HepG2 (cell line): ENCODE data around the gene IL31. TPM values are rescaled to one million over a fixed set of nuclear protein-coding genes. Genes with fewer than 3 reads are reported as not detected.

Experiments used
- ATAC-seq: fragments of 200-7000 bp; cut with Tn5 transposase; 3 replicates; pipeline ENCODE4 v1.9.1; 2020; ENCODE audit warnings: mild to moderate bottlenecking, moderate library complexity
- BruUV-seq: library from RNA; stranded (reverse); fragments of 400-500 nt; replicated peaks from 2 replicates; lab custom pipeline; 2021; lab: Mats Ljungman, UMichigan
- CTCF ChIA-PET: fragments of 300-600 bp; formaldehyde crosslinking; extraction: SDS; loops from one replicate; lab custom pipeline; 2021; ENCODE audit warnings: low total read pairs, inconsistent platforms, low intra/inter-chr PET ratio; lab: Yijun Ruan, JAX
- POLR2A ChIA-PET: fragments of 350-600 bp; sonication (Branson Sonifier 250); formaldehyde crosslinking; loops from one replicate; lab custom pipeline; 2020; ENCODE audit warnings: antibody characterized with exemption, inconsistent platforms; lab: Yijun Ruan, JAX
- DNase-seq: peaks from one replicate; pipeline ENCODE4 v3.0.0-alpha.2; 2015; ENCODE audit warnings: low spot score
- FAIRE-seq: peaks from 3 replicates; lab custom pipeline; 2011; peaks lifted over from hg19 to GRCh38; lab: Jason Lieb, UNC
- H2AFZ ChIP-seq: one replicate; pipeline ENCODE4 v1.6.1; 2011; ENCODE audit warnings: low read length, inconsistent platforms
- H3K27ac ChIP-seq: fragments of 300-600 bp; 3 replicates; pipeline ENCODE4 v1.8.0; 2011; ENCODE audit warnings: mixed run types, mild to moderate bottlenecking, mixed read lengths, low read length, inconsistent platforms; ENCODE audit not compliant: insufficient read depth; ENCODE audit errors: extremely low read length
- H3K27me3 ChIP-seq, 2 experiments: fragments of 200-600 bp in 1 of 2; 2 replicates in 1 of 2; 3 replicates in 1 of 2; pipeline versions ENCODE4 v1.6.0 to v1.8.0; 2011; ENCODE audit warnings: low read length in 2 of 2, mild to moderate bottlenecking in 2 of 2, moderate library complexity in 2 of 2, inconsistent platforms in 1 of 2; ENCODE audit not compliant: insufficient read depth in 2 of 2, control insufficient read depth in 1 of 2
- H3K36me3 ChIP-seq, 2 experiments: fragments of 200-600 bp in 1 of 2; replicated peaks in 1 of 2; 2 replicates in 1 of 2; 3 replicates in 1 of 2; pipeline versions ENCODE4 v1.5.1 to v1.8.0; 2011; ENCODE audit warnings: low read length in 2 of 2, inconsistent platforms in 1 of 2; ENCODE audit not compliant: insufficient read depth in 2 of 2, control insufficient read depth in 1 of 2
- H3K4me1 ChIP-seq: 2 replicates; pipeline ENCODE4 v1.5.1; 2012; ENCODE audit warnings: low read length, inconsistent platforms; ENCODE audit not compliant: insufficient read depth
- H3K4me2 ChIP-seq: 2 replicates; pipeline ENCODE4 v1.6.0; 2011; ENCODE audit warnings: low read depth, low read length, inconsistent platforms
- H3K4me3 ChIP-seq, 3 experiments: fragments of 200-600 bp in 1 of 3; sonication (generic), shearing (Covaris generic) in 1 of 3; replicated peaks in 1 of 3; 2 replicates each; pipeline ENCODE4 v1.5.1; 2011 to 2016; ENCODE audit warnings: low read length in 3 of 3, inconsistent platforms in 2 of 3, low read depth in 2 of 3, mild to moderate bottlenecking in 2 of 3, control low read depth in 1 of 3, mixed read lengths in 1 of 3; ENCODE audit not compliant: insufficient read depth in 1 of 3
- H3K79me2 ChIP-seq: one replicate; pipeline ENCODE4 v1.6.1; 2011; ENCODE audit warnings: low read length, inconsistent platforms; ENCODE audit not compliant: insufficient read depth
- H3K9ac ChIP-seq: 2 replicates; pipeline ENCODE4 v1.6.0; 2011; ENCODE audit warnings: mild to moderate bottlenecking, low read depth, low read length, inconsistent platforms; ENCODE audit not compliant: insufficient read depth
- H3K9me3 ChIP-seq: 2 replicates; pipeline ENCODE4 v1.5.1; 2012; ENCODE audit warnings: mild to moderate bottlenecking, low read length
- H4K20me1 ChIP-seq: 2 replicates; pipeline ENCODE4 v1.6.0; 2011; ENCODE audit warnings: inconsistent platforms, mild to moderate bottlenecking, low read length, moderate library complexity; ENCODE audit not compliant: insufficient read depth
- DNMT3B ChIP-seq: conservative IDR thresholded peaks from 2 replicates; pipeline ENCODE4 v1.6.1; 2016; ENCODE audit warnings: missing biosample characterization, control low read depth
- ISL2 ChIP-seq: sonication (generic); formaldehyde crosslinking; IDR thresholded peaks from 2 replicates; pipeline ENCODE4 v1.5.0; 2020; ENCODE audit warnings: missing genetic modification reagents
- KMT2A ChIP-seq: sonication (generic); formaldehyde crosslinking; IDR thresholded peaks from 2 replicates; pipeline ENCODE4 v1.4.0; 2020; ENCODE audit warnings: missing genetic modification reagents
- MTF1 ChIP-seq: sonication (generic); formaldehyde crosslinking; IDR thresholded peaks from 2 replicates; pipeline ENCODE4 v1.5.0; 2020; ENCODE audit warnings: missing genetic modification reagents
- RFXAP ChIP-seq: sonication (generic); formaldehyde crosslinking; IDR thresholded peaks from 2 replicates; pipeline ENCODE4 v1.4.0; 2020; ENCODE audit warnings: missing genetic modification reagents, borderline replicate concordance
- SAFB2 ChIP-seq: sonication (generic); formaldehyde crosslinking; IDR thresholded peaks from 2 replicates; pipeline ENCODE4 v1.5.1; 2020; ENCODE audit warnings: missing genetic modification reagents, low read depth, mild to moderate bottlenecking, borderline replicate concordance
- SMYD3 ChIP-seq: sonication (generic); formaldehyde crosslinking; IDR thresholded peaks from 2 replicates; pipeline ENCODE4 v1.8.1; 2023; ENCODE audit warnings: mild to moderate bottlenecking, missing genetic modification reagents
- TBX3 ChIP-seq: fragments of 450-650 bp; IDR thresholded peaks from 2 replicates; pipeline ENCODE4 v1.6.1; 2017; ENCODE audit warnings: antibody characterized with exemption, mild to moderate bottlenecking, inconsistent platforms, borderline replicate concordance
- ZFP1 ChIP-seq: IDR thresholded peaks from 2 replicates; pipeline ENCODE4 v1.6.1; 2016
- ZNF12 ChIP-seq: sonication (generic); formaldehyde crosslinking; IDR thresholded peaks from 2 replicates; pipeline ENCODE4 v1.5.0; 2020; ENCODE audit warnings: missing genetic modification reagents
- ZNF17 ChIP-seq: sonication (generic); formaldehyde crosslinking; IDR thresholded peaks from 2 replicates; pipeline ENCODE4 v1.5.0; 2020; ENCODE audit warnings: mild to moderate bottlenecking, missing genetic modification reagents
- ZNF552 ChIP-seq: sonication (generic); formaldehyde crosslinking; IDR thresholded peaks from 2 replicates; pipeline ENCODE4 v1.9.0; 2022; ENCODE audit warnings: missing genetic modification reagents, mild to moderate bottlenecking, borderline replicate concordance
- ZNF605 ChIP-seq: sonication (generic); formaldehyde crosslinking; IDR thresholded peaks from 2 replicates; pipeline ENCODE4 v1.8.0; 2022; ENCODE audit warnings: mild to moderate bottlenecking, missing genetic modification reagents
- ZNF878 ChIP-seq: sonication (generic); formaldehyde crosslinking; IDR thresholded peaks from 2 replicates; pipeline ENCODE4 v1.8.1; 2023; ENCODE audit warnings: mild to moderate bottlenecking, missing genetic modification reagents, moderate library complexity
- ZSCAN12 ChIP-seq: sonication (generic); formaldehyde crosslinking; IDR thresholded peaks from 2 replicates; pipeline ENCODE4 v1.9.0; 2021; ENCODE audit warnings: mild to moderate bottlenecking, missing genetic modification reagents
- WGBS: methylation state at CpG from one replicate; pipeline ENCODE4 v1.1.6; 2017; ENCODE audit warnings: low lambda C conversion rate; 5-methylcytosine and 5-hydroxymethylcytosine counted together
- in situ Hi-C: cut with HindIII; loops from 2 replicates; pipeline ENCODE4 v1.10.0; 2017; ENCODE audit warnings: low pct_unique_long_range_greater_than_20kb; ENCODE audit not compliant: extremely low pct_ligation_motif_present
- intact Hi-C: fragments of 100-400 bp; cut with micrococcal nuclease; formaldehyde crosslinking; loops from one replicate; pipeline ENCODE4 v1.10.0; 2022; ENCODE audit not compliant: unreplicated experiment
- polyA plus RNA-seq, 8 experiments: library from polyadenylated mRNA; depleted of rRNA in 3 of 8; stranded (reverse) in 7 of 8; unstranded in 1 of 8; fragments of >200 nt; fragmentation: Illumina TruSeq in 4 of 8; extraction: Trizol in 4 of 8; gene quantifications; 2 replicates each; pipeline versions ENCODE4 v1.2.1 to v1.2.3, GENCODE V29; 2011 to 2016; ENCODE audit warnings: low read depth in 4 of 8, missing spikeins in 1 of 8, mixed read lengths in 1 of 8; ENCODE audit not compliant: insufficient read depth in 1 of 8
- total RNA-seq, 5 experiments: library from RNA; depleted of rRNA; stranded (reverse); fragments of >200 nt; fragmentation: Illumina TruSeq; extraction: Trizol; gene quantifications; 2 replicates each; pipeline ENCODE4 v1.2.3, GENCODE V29; 2016; ENCODE audit warnings: low read depth in 1 of 5
- TF ChIP-seq, protein P1 (sequence below): IDR thresholded peaks from 2 replicates; pipeline ENCODE4 v1.6.1; 2016; ENCODE audit warnings: mild to moderate bottlenecking, missing biosample characterization, missing genetic modification reagents
- TF ChIP-seq, protein P2 (sequence below): sonication (generic); formaldehyde crosslinking; IDR thresholded peaks from 2 replicates; pipeline ENCODE4 v1.4.0; 2020; ENCODE audit warnings: missing genetic modification reagents, borderline replicate concordance
- TF ChIP-seq, protein P3 (sequence below): sonication (generic); formaldehyde crosslinking; IDR thresholded peaks from 2 replicates; pipeline ENCODE4 v1.4.0; 2020; ENCODE audit warnings: missing genetic modification reagents

IL31 gene
- total and polyA plus RNA-seq, 2 of the 13 experiments (the other 11 are each of a cell fraction or from before 2014, with no cell fraction given), result not detected

DNA sequence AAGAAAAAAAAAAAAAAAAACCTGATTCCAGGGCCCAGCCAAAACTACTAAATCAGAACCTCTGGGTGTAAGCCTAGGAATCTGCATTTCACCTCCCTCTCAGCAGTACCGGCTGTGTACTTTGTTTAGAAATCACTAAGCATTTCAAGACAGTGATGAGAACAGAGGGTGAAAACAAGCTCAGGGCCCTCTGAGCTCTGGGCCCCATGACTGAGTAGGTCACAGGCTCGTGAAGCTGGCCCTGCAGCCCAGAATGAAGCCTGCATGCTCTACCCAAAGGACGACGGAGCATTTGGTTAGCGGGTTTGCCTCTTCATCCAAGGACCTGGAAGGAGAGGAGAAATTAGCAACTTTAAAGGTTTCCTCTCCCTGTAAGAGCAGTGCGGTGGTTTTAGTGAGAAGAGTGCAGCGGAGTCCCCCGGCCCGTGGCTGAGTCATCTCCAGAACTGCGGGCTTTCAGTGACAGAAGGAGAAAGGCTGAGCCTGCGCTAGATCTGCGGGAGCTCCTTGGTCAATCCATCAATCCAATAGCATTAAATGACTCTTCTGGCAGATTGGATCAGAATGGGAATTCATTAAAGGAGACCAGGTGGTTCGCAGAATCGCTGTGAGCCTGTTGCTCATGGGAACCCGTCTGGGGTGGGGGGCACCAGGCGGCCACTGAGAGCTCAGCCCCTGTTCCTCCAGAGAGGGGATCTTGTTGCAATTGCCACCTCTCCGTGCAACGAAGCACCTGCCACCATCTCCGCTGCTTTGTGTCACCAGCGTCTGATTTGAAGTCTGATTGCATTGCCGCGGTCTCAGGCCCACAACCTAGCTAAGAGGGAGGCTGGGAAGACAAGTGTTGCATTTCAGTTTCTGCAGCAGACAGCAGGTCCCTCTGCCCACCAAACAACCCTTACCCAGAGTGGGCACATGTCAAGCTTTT is 7.3 kb downstream of the IL31 start:
- H3K27ac ChIP-seq, result no peak overlapping the region
- CTCF ChIA-PET, result no interaction called here
- WGBS, result 40% methylated on average over 19 of the region's 22 CpGs
- H3K36me3 ChIP-seq, result no peaks in the 10 kb centered on the region
- H2AFZ ChIP-seq, result no peak overlapping the region
- no peak for TF ChIP-seq ZNF12 (CRISPR knock-in tag)
- TF ChIP-seq MTF1, result no peak
- no peak for TF ChIP-seq ZNF878 (CRISPR knock-in tag)
- TF ChIP-seq, protein P1, sequence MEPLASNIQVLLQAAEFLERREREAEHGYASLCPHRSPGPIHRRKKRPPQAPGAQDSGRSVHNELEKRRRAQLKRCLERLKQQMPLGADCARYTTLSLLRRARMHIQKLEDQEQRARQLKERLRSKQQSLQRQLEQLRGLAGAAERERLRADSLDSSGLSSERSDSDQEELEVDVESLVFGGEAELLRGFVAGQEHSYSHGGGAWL (CRISPR knock-in tag), result no peak
- TF ChIP-seq ISL2 (CRISPR knock-in tag), result no peak
- no peak for TF ChIP-seq SMYD3 (CRISPR knock-in tag)
- TF ChIP-seq, protein P2, sequence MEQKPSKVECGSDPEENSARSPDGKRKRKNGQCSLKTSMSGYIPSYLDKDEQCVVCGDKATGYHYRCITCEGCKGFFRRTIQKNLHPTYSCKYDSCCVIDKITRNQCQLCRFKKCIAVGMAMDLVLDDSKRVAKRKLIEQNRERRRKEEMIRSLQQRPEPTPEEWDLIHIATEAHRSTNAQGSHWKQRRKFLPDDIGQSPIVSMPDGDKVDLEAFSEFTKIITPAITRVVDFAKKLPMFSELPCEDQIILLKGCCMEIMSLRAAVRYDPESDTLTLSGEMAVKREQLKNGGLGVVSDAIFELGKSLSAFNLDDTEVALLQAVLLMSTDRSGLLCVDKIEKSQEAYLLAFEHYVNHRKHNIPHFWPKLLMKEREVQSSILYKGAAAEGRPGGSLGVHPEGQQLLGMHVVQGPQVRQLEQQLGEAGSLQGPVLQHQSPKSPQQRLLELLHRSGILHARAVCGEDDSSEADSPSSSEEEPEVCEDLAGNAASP (CRISPR knock-in tag), result no peak
- TF ChIP-seq, protein P3, sequence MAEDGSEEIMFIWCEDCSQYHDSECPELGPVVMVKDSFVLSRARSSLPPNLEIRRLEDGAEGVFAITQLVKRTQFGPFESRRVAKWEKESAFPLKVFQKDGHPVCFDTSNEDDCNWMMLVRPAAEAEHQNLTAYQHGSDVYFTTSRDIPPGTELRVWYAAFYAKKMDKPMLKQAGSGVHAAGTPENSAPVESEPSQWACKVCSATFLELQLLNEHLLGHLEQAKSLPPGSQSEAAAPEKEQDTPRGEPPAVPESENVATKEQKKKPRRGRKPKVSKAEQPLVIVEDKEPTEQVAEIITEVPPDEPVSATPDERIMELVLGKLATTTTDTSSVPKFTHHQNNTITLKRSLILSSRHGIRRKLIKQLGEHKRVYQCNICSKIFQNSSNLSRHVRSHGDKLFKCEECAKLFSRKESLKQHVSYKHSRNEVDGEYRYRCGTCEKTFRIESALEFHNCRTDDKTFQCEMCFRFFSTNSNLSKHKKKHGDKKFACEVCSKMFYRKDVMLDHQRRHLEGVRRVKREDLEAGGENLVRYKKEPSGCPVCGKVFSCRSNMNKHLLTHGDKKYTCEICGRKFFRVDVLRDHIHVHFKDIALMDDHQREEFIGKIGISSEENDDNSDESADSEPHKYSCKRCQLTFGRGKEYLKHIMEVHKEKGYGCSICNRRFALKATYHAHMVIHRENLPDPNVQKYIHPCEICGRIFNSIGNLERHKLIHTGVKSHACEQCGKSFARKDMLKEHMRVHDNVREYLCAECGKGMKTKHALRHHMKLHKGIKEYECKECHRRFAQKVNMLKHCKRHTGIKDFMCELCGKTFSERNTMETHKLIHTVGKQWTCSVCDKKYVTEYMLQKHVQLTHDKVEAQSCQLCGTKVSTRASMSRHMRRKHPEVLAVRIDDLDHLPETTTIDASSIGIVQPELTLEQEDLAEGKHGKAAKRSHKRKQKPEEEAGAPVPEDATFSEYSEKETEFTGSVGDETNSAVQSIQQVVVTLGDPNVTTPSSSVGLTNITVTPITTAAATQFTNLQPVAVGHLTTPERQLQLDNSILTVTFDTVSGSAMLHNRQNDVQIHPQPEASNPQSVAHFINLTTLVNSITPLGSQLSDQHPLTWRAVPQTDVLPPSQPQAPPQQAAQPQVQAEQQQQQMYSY (CRISPR knock-in tag), result no peak
- no peak for TF ChIP-seq ZNF552 (CRISPR knock-in tag)
- no peak for TF ChIP-seq SAFB2 (CRISPR knock-in tag)
- no peak for TF ChIP-seq RFXAP (CRISPR knock-in tag)
- no peak for TF ChIP-seq DNMT3B (CRISPR knock-in tag)
- no peak for TF ChIP-seq ZSCAN12 (CRISPR knock-in tag)
- TF ChIP-seq TBX3, result no peak
- no peak for TF ChIP-seq ZNF605 (CRISPR knock-in tag)
- TF ChIP-seq KMT2A (CRISPR knock-in tag), result no peak
- no peak for TF ChIP-seq ZNF17 (CRISPR knock-in tag)
- TF ChIP-seq ZFP1, result no peak
- peak overlapping the region in 1 of 3 experiments; percentile 24; a peak in 2 of 6 replicates for H3K4me3 ChIP-seq
- BruUV-seq, result no TSS peak
- H3K9me3 ChIP-seq, result no peaks in the 10 kb centered on the region
- H3K4me1 ChIP-seq, result peaks cover 24% of the 10 kb centered on the region
- H4K20me1 ChIP-seq, result no peaks in the 10 kb centered on the region
- no peaks in the 10 kb centered on the region for H3K79me2 ChIP-seq
- peak overlapping the region; percentile 52 for H3K4me2 ChIP-seq
- FAIRE-seq (no peak), ATAC-seq (peak; percentile 65), DNase-seq (no peak)
- peaks cover 0 to 10% of the 10 kb centered on the region in 2 experiments; a peak in 2 of 5 replicates for H3K27me3 ChIP-seq
- intact Hi-C loops, result no loop called here
- in situ Hi-C loops, result no loop called here
- H3K9ac ChIP-seq, result no peak overlapping the region
- POLR2A ChIA-PET, result interaction anchor here (0.6 to 0.7 kb wide), 2 partner anchors 105 to 137 kb away, joined by 3 read pairs; no protein-coding TSS in a partner anchor
